ENCODE measurements around the gene ADPGK.

DNA sequence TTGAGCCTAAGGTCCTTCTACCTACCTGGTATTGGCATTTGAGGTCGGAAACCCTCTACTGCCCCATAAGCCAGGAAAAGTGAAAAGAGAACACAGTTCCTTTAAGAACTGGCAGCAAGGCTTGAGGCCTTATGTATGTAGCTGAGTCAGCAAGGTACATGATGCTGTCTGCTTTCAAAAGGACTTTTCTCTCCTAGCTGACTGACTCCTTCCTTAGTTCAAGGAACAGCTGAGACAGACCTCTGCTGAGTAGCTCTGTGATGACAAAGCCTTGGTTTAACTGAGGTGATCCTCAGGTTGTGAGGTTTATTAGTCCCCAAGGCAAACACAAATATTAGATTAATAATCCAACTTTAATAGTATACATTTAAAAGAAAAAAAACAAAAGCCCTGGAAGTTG is 45.8 kb downstream of the ADPGK start:
- no peak for TF ChIP-seq POLR2A (IDR thresholded peaks at IDR 0.05)
- TF ChIP-seq, protein P1, sequence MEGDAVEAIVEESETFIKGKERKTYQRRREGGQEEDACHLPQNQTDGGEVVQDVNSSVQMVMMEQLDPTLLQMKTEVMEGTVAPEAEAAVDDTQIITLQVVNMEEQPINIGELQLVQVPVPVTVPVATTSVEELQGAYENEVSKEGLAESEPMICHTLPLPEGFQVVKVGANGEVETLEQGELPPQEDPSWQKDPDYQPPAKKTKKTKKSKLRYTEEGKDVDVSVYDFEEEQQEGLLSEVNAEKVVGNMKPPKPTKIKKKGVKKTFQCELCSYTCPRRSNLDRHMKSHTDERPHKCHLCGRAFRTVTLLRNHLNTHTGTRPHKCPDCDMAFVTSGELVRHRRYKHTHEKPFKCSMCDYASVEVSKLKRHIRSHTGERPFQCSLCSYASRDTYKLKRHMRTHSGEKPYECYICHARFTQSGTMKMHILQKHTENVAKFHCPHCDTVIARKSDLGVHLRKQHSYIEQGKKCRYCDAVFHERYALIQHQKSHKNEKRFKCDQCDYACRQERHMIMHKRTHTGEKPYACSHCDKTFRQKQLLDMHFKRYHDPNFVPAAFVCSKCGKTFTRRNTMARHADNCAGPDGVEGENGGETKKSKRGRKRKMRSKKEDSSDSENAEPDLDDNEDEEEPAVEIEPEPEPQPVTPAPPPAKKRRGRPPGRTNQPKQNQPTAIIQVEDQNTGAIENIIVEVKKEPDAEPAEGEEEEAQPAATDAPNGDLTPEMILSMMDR (IDR thresholded peaks at IDR 0.05): no peak
